Glutamatergic neuron (in vitro differentiated cells): ENCODE data around the gene GFY. TPM values are rescaled to one million over a fixed set of nuclear protein-coding genes. Genes with fewer than 3 reads are reported as not detected.

ENCODE experiments used
- DNase-seq: peaks from one replicate; pipeline ENCODE4 v3.0.0; 2022
- H3K27ac Mint-ChIP-seq: one replicate; pipeline ENCODE4 v1.8.0; 2020; ENCODE audit warnings: mild to moderate bottlenecking, mixed read lengths, inconsistent platforms; ENCODE audit not compliant: unreplicated experiment
- H3K27me3 Mint-ChIP-seq: one replicate; pipeline ENCODE4 v1.8.0; 2020; ENCODE audit warnings: mild to moderate bottlenecking, moderate library complexity, mixed read lengths, inconsistent platforms; ENCODE audit not compliant: unreplicated experiment
- H3K36me3 Mint-ChIP-seq: one replicate; pipeline ENCODE4 v1.8.0; 2020; ENCODE audit warnings: mild to moderate bottlenecking, mixed read lengths, inconsistent platforms; ENCODE audit not compliant: unreplicated experiment
- H3K4me1 Mint-ChIP-seq: one replicate; pipeline ENCODE4 v1.8.0; 2020; ENCODE audit warnings: mild to moderate bottlenecking, low read depth, mixed read lengths, inconsistent platforms; ENCODE audit not compliant: unreplicated experiment
- H3K4me3 Mint-ChIP-seq: one replicate; pipeline ENCODE4 v1.8.0; 2020; ENCODE audit warnings: mild to moderate bottlenecking, mixed read lengths, inconsistent platforms; ENCODE audit not compliant: unreplicated experiment
- H3K9me3 Mint-ChIP-seq: one replicate; pipeline ENCODE4 v1.8.0; 2020; ENCODE audit warnings: mild to moderate bottlenecking, moderate library complexity, mixed read lengths, inconsistent platforms; ENCODE audit not compliant: unreplicated experiment
- total RNA-seq: library from RNA; stranded (reverse); fragmentation: NEBNext Ultra II Directional; extraction: Animal tissue kit (Norgen Biotek cat#: 25700); gene quantifications from one replicate; pipeline ENCODE4 v1.2.1, GENCODE V29; 2021; ENCODE audit not compliant: unreplicated experiment
- TF ChIP-seq, protein P1 (sequence below): fragments of 200-600 bp; sonication (generic); IDR thresholded peaks from one replicate; pipeline ENCODE4 v1.5.0; 2021; ENCODE audit not compliant: partially characterized antibody, unreplicated experiment

Gene GFY
- total RNA-seq, 1 donor from 2014 or later: 0.88 TPM

DNA sequence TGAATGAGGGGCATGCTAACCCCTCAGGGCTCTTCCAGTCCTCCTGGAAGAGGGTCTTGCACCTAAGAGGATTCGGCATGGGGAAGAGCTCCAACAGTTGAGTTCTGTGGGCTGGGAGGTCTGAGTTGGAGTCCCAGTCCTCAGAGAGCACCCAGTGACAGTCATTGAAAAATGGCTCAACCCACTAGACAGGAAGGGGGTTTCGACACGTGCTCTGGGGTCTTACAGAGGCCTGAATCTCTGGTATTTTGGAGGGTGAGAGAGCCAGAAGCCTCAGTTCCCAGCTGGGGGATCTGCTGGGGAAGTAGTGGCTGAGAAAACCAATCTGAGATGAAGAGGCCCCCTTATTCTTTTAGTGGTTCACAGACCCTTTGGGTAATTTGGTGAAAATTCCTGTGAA is 10.9 kb upstream of the GFY start:
- H3K4me1 Mint-ChIP-seq: peaks cover 10% of the 10 kb centered on the region
- no peak for DNase-seq
- TF ChIP-seq, protein P1, sequence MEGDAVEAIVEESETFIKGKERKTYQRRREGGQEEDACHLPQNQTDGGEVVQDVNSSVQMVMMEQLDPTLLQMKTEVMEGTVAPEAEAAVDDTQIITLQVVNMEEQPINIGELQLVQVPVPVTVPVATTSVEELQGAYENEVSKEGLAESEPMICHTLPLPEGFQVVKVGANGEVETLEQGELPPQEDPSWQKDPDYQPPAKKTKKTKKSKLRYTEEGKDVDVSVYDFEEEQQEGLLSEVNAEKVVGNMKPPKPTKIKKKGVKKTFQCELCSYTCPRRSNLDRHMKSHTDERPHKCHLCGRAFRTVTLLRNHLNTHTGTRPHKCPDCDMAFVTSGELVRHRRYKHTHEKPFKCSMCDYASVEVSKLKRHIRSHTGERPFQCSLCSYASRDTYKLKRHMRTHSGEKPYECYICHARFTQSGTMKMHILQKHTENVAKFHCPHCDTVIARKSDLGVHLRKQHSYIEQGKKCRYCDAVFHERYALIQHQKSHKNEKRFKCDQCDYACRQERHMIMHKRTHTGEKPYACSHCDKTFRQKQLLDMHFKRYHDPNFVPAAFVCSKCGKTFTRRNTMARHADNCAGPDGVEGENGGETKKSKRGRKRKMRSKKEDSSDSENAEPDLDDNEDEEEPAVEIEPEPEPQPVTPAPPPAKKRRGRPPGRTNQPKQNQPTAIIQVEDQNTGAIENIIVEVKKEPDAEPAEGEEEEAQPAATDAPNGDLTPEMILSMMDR: no peak
- H3K4me3 Mint-ChIP-seq: no peak overlapping the region
- H3K9me3 Mint-ChIP-seq: peaks cover 1% of the 10 kb centered on the region
- no peak overlapping the region for H3K27ac Mint-ChIP-seq
- H3K27me3 Mint-ChIP-seq: peaks cover 17% of the 10 kb centered on the region
- H3K36me3 Mint-ChIP-seq: no peaks in the 10 kb centered on the region

DNA sequence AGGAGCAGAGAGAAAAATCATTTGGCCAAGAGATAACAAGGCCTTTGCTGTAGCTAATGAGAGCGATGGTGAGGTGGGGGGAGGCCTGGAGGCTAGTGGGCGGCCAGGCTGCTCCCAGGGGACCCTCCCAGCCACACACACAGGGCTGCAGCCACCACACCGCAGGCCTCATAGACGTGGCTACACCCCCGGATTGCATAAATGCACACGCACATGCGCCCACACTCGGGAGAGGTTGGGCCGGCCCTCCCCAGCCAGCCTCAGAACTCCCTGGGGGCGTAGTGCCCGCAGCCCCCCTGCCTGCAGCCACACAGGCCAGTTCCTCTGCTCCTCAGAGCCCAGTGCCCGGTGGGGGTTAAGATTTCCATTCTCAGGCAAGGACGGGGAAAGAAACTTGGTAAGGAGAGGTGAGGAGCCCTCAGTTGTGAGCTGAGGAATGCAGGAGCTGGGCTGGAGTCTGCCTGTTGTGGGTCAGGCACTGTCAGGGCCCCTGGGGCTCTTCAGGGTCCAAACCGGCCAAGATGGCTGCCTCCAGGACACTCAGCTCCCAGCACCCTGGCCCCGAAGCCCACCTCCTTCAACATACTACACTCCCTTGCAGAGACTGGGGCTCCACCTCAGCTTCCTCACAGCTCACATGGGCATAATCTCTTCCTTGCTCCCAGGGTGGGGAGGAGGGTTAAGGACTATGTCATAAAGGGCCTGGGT is 9.9 kb upstream of the GFY start:
- peaks cover 17% of the 10 kb centered on the region for H3K27me3 Mint-ChIP-seq
- H3K36me3 Mint-ChIP-seq: no peaks in the 10 kb centered on the region
- H3K27ac Mint-ChIP-seq: no peak overlapping the region
- peaks cover 1% of the 10 kb centered on the region for H3K9me3 Mint-ChIP-seq
- DNase-seq: no peak
- no peak overlapping the region for H3K4me3 Mint-ChIP-seq
- TF ChIP-seq, protein P1: no peak
- H3K4me1 Mint-ChIP-seq: peaks cover 10% of the 10 kb centered on the region

DNA sequence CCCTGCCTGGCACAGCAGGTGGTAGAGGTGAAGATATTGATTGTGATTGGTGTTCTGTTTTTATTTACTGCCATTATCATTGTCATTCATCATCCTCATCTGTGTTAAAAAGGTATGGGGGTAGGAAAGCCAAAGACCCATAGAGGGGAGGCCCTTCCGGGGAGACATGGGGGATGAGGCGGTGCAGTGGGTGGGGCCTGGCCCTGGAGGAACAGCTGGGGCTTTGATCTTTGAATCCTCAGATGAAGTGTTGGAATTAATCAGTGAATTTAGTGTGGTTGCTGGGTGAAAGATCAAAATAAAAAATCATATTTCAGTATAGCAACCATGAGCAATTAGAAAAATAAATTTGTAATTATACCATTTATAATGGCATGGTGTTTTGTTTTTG is 9.4 kb upstream of the GFY start:
- peaks cover 17% of the 10 kb centered on the region for H3K27me3 Mint-ChIP-seq
- no peak overlapping the region for H3K4me3 Mint-ChIP-seq
- H3K36me3 Mint-ChIP-seq: no peaks in the 10 kb centered on the region
- DNase-seq: no peak
- TF ChIP-seq, protein P1: no peak
- H3K9me3 Mint-ChIP-seq: peaks cover 1% of the 10 kb centered on the region
- peaks cover 10% of the 10 kb centered on the region for H3K4me1 Mint-ChIP-seq
- H3K27ac Mint-ChIP-seq: no peak overlapping the region

DNA sequence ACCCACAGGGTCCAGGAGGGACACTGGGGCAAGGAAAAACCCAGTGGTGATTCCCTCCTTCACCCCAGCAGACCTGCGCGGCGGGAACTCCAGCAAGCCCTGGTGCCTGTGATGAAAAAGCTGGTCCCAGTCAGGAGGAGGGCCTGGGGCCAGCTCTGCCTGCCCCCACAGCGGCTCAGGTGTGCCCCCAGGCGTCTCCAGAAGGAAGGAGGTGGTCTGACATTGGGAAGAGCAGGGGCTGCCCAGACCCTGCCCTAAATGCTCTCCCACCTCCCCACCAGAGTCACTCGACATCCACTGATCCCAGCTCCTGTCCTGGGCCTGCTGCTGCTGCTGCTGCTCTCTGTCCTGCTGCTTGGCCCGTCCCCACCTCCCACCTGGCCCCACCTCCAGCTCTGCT is 8.1 kb upstream of the GFY start:
- H3K36me3 Mint-ChIP-seq: no peaks in the 10 kb centered on the region
- H3K9me3 Mint-ChIP-seq: peaks cover 4% of the 10 kb centered on the region
- DNase-seq: no peak
- H3K4me1 Mint-ChIP-seq: peaks cover 13% of the 10 kb centered on the region
- H3K27me3 Mint-ChIP-seq: peaks cover 17% of the 10 kb centered on the region
- H3K4me3 Mint-ChIP-seq: no peak overlapping the region
- H3K27ac Mint-ChIP-seq: no peak overlapping the region
- TF ChIP-seq, protein P1: no peak

DNA sequence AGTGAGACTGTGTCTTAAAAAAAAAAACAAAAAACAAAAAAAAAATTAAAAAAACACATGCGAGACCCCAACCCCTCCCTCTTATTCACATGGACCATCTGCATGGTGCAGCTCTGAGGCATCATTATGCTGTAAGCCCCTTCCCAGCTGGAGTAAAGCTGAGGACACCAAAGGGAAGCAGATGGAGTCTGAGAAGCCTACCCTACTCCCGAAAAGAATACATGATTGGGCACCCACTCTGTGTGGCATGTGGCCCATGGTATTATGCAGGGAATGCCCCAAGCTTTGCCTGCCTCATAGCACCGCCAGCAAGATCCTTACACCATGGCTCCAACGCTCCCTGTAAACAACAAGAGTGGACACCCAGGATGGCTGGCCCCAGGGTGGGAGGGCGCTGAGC is 6.7 kb upstream of the GFY start:
- no peak for DNase-seq
- peaks cover 19% of the 10 kb centered on the region for H3K27me3 Mint-ChIP-seq
- no peaks in the 10 kb centered on the region for H3K36me3 Mint-ChIP-seq
- no peak overlapping the region for H3K4me3 Mint-ChIP-seq
- TF ChIP-seq, protein P1: no peak
- H3K9me3 Mint-ChIP-seq: peaks cover 7% of the 10 kb centered on the region
- peaks cover 18% of the 10 kb centered on the region for H3K4me1 Mint-ChIP-seq
- no peak overlapping the region for H3K27ac Mint-ChIP-seq
